Neural crest cell (in vitro differentiated cells): ENCODE data around the gene MATCAP1. TPM values are rescaled to one million over a fixed set of nuclear protein-coding genes. Genes with fewer than 3 reads are reported as not detected.

ENCODE experiments used
- DNase-seq: peaks from one replicate; pipeline ENCODE4 v3.0.0; 2021; ENCODE audit warnings: low read depth, mixed read lengths, low spot score
- H3K27ac Mint-ChIP-seq: one replicate; pipeline ENCODE4 v1.8.0; 2021; ENCODE audit warnings: mild to moderate bottlenecking, mixed read lengths; ENCODE audit not compliant: unreplicated experiment
- H3K27me3 Mint-ChIP-seq: 2 replicates; pipeline ENCODE4 v1.8.0; 2021; ENCODE audit warnings: low read depth, mild to moderate bottlenecking, mixed read lengths
- H3K36me3 Mint-ChIP-seq: 2 replicates; pipeline ENCODE4 v1.8.0; 2021; ENCODE audit warnings: low read depth, mild to moderate bottlenecking, mixed read lengths
- H3K4me1 Mint-ChIP-seq: 2 replicates; pipeline ENCODE4 v1.8.0; 2021; ENCODE audit warnings: mixed read lengths
- H3K4me3 Mint-ChIP-seq: one replicate; pipeline ENCODE4 v1.8.0; 2021; ENCODE audit warnings: mild to moderate bottlenecking, mixed read lengths
- H3K9me3 Mint-ChIP-seq: 2 replicates; pipeline ENCODE4 v1.8.0; 2021; ENCODE audit warnings: mixed read lengths
- CTCF ChIP-seq: fragments of 200-600 bp; sonication (generic); conservative IDR thresholded peaks from 2 replicates; pipeline ENCODE4 v1.5.0; 2021; ENCODE audit warnings: antibody characterized with exemption, mild to moderate bottlenecking
- total RNA-seq: library from RNA; stranded (reverse); gene quantifications from 2 replicates; pipeline ENCODE4 v1.2.1, GENCODE V29; 2021

The MATCAP1 gene
- total RNA-seq, 1 donor from 2014 or later = 97.7 TPM

- Mint-ChIP-seq H3K27me3 (peaks cover 2% of the 10 kb centered on the region), H3K36me3 (no peaks in the 10 kb centered on the region), H3K4me3 (peak overlapping the region; percentile 45), H3K27ac (no peak overlapping the region), H3K4me1 (peaks cover 6% of the 10 kb centered on the region), H3K9me3 (no peaks in the 10 kb centered on the region)
- TF ChIP-seq CTCF = no peak
- no peak for DNase-seq
Observed at GRCh38 chr16:67206129-67206837, 22.5 kb upstream of the MATCAP1 start.

DNA sequence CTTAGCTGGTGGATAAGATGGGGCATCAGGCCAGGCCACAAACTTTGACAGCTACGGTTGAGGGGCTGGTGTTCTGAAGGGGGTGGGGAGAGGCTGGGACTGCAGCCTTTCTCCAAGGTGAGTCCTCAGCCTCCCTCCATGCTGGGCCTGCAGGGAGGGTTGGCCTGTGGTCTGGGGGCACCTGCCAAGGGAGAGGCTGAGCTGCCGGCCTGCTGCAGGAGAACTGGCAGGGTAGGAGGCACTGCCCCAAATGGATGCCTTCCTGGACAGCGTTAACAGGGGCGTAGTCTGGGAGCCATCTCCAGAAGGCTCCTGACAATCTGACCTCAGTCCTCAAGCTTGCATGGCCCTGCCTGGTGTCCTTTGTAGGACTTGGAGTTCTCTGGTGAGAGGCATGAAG lies 20.3 kb upstream of the MATCAP1 start:
- Mint-ChIP-seq H3K36me3 (no peaks in the 10 kb centered on the region), H3K4me3 (no peak overlapping the region), H3K27ac (no peak overlapping the region), H3K4me1 (peaks cover 6% of the 10 kb centered on the region), H3K27me3 (peaks cover under 1% of the 10 kb centered on the region), H3K9me3 (no peaks in the 10 kb centered on the region)
- no peak for TF ChIP-seq CTCF
- no peak for DNase-seq

DNA sequence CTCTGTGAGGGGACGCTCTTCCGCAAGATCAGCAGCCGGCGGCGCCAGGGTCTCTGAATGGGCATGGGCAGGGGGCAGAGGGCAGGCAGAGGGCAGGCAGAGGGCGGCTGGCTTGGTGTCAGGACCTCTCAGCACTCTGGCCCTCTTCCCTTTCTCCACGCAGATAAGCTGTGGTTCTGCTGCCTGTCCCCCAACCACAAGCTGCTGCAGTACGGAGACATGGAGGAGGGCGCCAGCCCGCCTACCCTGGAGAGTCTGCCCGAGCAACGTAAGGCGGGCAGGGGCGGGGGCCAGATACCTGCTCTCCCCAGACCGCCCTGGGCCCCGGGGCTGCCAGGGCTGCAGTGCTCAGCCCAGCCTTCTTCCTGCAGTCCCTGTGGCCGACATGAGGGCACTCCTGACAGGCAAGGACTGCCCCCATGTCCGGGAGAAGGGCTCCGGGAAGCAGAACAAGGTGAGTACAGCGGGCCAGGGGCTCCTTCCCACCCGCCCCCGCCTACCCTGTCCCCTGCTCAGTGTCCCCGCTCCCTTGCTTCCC lies 19.3 kb upstream of the MATCAP1 start:
- Mint-ChIP-seq H3K9me3 (no peaks in the 10 kb centered on the region), H3K36me3 (no peaks in the 10 kb centered on the region), H3K27ac (no peak overlapping the region), H3K4me3 (no peak overlapping the region), H3K27me3 (no peaks in the 10 kb centered on the region), H3K4me1 (peaks cover 6% of the 10 kb centered on the region)
- no peak for DNase-seq
- TF ChIP-seq CTCF = no peak

- H3K27me3 Mint-ChIP-seq = no peaks in the 10 kb centered on the region
- no peaks in the 10 kb centered on the region for H3K36me3 Mint-ChIP-seq
- H3K27ac Mint-ChIP-seq = no peak overlapping the region
Observed at GRCh38 chr16:67202426-67202825, 18.7 kb upstream of the MATCAP1 start.

More at GRCh38 chr16:67202426-67202825, 18.7 kb upstream of the MATCAP1 start:
- DNase-seq = no peak
- no peak overlapping the region for H3K4me3 Mint-ChIP-seq
- no peaks in the 10 kb centered on the region for H3K9me3 Mint-ChIP-seq
- no peak for TF ChIP-seq CTCF
- peaks cover 6% of the 10 kb centered on the region for H3K4me1 Mint-ChIP-seq
